Measurements from ENCODE around the gene TSPAN17. TPM values are rescaled to one million over a fixed set of nuclear protein-coding genes. Genes with fewer than 3 reads are reported as not detected.

Gene TSPAN17
- polyA plus RNA-seq, 2 of the 4 experiments (the other 2 are of a cell fraction), result 35.6 to 47.4 TPM

DNA sequence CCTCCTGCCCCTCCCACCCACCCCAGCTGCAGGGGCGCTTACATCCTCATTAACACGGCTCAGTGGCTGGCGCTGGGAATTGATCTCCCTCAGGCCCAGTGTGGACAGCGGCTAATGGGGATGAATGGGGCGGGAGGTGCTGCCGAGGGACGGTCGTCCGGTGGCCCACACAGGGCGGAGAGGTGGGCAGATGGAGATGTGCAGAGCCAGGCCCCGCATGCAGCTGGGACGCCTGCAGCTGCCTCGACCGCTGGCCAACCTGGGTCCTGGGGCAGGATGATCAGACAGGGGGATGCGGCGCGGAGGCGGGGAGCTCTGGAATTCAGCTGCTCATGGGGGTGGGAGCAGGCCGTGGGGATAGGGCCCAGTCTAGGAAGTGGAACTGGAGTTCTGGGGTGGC lies 17.6 kb downstream of the TSPAN17 start:
- ChIA-PET POLR2A (no interaction called here), CTCF (interaction anchor here (0.6 to 2.0 kb wide), 6 partner anchors 12 to 448 kb away, joined by 3 to 6 read pairs (median 4); no protein-coding TSS in a partner anchor)
- no peak for FAIRE-seq
- ATAC-seq, result no peak
- no peak for TF ChIP-seq RCOR1 (IDR thresholded peaks at IDR 0.05; ENCODE audit: low read depth, low read length)
- TF ChIP-seq FOSB (CRISPR knock-in tag; IDR thresholded peaks at IDR 0.05), result no peak
- TF ChIP-seq, protein P1, sequence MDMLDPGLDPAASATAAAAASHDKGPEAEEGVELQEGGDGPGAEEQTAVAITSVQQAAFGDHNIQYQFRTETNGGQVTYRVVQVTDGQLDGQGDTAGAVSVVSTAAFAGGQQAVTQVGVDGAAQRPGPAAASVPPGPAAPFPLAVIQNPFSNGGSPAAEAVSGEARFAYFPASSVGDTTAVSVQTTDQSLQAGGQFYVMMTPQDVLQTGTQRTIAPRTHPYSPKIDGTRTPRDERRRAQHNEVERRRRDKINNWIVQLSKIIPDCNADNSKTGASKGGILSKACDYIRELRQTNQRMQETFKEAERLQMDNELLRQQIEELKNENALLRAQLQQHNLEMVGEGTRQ (IDR thresholded peaks at IDR 0.05), result no peak
- TF ChIP-seq EHF (CRISPR knock-in tag; IDR thresholded peaks at IDR 0.05), result no peak
- TF ChIP-seq, protein P2, sequence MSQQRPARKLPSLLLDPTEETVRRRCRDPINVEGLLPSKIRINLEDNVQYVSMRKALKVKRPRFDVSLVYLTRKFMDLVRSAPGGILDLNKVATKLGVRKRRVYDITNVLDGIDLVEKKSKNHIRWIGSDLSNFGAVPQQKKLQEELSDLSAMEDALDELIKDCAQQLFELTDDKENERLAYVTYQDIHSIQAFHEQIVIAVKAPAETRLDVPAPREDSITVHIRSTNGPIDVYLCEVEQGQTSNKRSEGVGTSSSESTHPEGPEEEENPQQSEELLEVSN (IDR thresholded peaks at IDR 0.05; ENCODE audit: borderline replicate concordance, low read depth), result no peak
- no peak for TF ChIP-seq RAD21 (conservative IDR thresholded peaks at IDR 0.05 in 1 of 2, IDR thresholded peaks at IDR 0.05 in 1 of 2)
- TF ChIP-seq JUN (IDR thresholded peaks at IDR 0.05), result no peak
- TF ChIP-seq FOSL2 (IDR thresholded peaks at IDR 0.05), result no peak
- TF ChIP-seq FOSL2 (CRISPR knock-in tag; IDR thresholded peaks at IDR 0.05), result no peak
- no peak for TF ChIP-seq KDM1A (IDR thresholded peaks at IDR 0.05; ENCODE audit: low read depth)
- no peak for TF ChIP-seq RFX5 (IDR thresholded peaks at IDR 0.05)
- TF ChIP-seq, protein P3, sequence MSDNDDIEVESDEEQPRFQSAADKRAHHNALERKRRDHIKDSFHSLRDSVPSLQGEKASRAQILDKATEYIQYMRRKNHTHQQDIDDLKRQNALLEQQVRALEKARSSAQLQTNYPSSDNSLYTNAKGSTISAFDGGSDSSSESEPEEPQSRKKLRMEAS (IDR thresholded peaks at IDR 0.05), result no peak
- TF ChIP-seq KDM5A (IDR thresholded peaks at IDR 0.05), result no peak
- TF ChIP-seq, protein P4, sequence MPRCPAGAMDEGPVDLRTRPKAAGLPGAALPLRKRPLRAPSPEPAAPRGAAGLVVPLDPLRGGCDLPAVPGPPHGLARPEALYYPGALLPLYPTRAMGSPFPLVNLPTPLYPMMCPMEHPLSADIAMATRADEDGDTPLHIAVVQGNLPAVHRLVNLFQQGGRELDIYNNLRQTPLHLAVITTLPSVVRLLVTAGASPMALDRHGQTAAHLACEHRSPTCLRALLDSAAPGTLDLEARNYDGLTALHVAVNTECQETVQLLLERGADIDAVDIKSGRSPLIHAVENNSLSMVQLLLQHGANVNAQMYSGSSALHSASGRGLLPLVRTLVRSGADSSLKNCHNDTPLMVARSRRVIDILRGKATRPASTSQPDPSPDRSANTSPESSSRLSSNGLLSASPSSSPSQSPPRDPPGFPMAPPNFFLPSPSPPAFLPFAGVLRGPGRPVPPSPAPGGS (IDR thresholded peaks at IDR 0.05), result no peak
- no peak for TF ChIP-seq HOXA7 (CRISPR knock-in tag; IDR thresholded peaks at IDR 0.05)
- no peak for TF ChIP-seq PHF8 (IDR thresholded peaks at IDR 0.05; ENCODE audit: borderline replicate concordance, low read depth)
- no peak for TF ChIP-seq CBX8 (IDR thresholded peaks at IDR 0.05)
- TF ChIP-seq ZNF302 (CRISPR knock-in tag; IDR thresholded peaks at IDR 0.05), result no peak
- TF ChIP-seq HOXB13 (CRISPR knock-in tag; IDR thresholded peaks at IDR 0.05; ENCODE audit: low read depth), result no peak
- TF ChIP-seq POLR2AphosphoS2 (conservative IDR thresholded peaks at IDR 0.05; ENCODE audit: low read length), result no peak
- no peak for TF ChIP-seq SREBF2 (IDR thresholded peaks at IDR 0.05)
- WGBS (ENCODE audit: missing lambda C conversion rate), result 79% methylated on average over 17 of the region's 19 CpGs
- Histone ChIP-seq H3K4me3 (no peak overlapping the region), H3K9me3 (no peaks in the 10 kb centered on the region), H3K4me1 (no peaks in the 10 kb centered on the region), H3K4me2 (no peak overlapping the region), H3K27ac (no peak overlapping the region)
- no peak for DNase-seq (ENCODE audit: low read depth in 1 of 2, low spot score in 1 of 2)

DNA sequence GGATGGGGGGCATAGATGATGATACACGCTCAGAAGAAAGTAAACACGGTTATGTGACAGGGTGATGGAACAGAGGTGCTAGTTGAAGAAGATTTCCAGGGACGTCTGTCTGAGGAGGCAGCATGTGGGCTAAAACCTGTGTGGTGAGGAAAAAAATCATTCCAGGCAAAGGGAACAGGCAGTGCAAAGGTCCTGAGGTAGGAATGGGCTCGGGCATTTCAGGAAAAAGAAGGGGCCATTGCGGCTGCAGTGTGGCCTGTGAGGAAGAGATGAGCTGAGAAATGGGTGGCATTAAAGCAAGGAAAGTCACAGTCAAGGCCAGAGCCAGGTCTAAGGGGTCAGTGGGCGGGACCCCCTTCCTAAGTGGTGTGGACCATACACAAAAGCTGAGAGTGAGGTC lies 18.2 kb downstream of the TSPAN17 start:
- Histone ChIP-seq H3K4me3 (no peak overlapping the region), H3K4me2 (no peak overlapping the region), H3K9me3 (no peaks in the 10 kb centered on the region), H3K27ac (no peak overlapping the region), H3K4me1 (no peaks in the 10 kb centered on the region)
- TF ChIP-seq ZSCAN20 (CRISPR knock-in tag; IDR thresholded peaks at IDR 0.05), result no peak
- TF ChIP-seq, protein P2 (IDR thresholded peaks at IDR 0.05; ENCODE audit: borderline replicate concordance, low read depth), result no peak
- no peak for TF ChIP-seq HOXB5 (CRISPR knock-in tag; IDR thresholded peaks at IDR 0.05)
- TF ChIP-seq EHMT2 (IDR thresholded peaks at IDR 0.05; ENCODE audit: low read depth), result no peak
- TF ChIP-seq CBX8 (IDR thresholded peaks at IDR 0.05), result no peak
- TF ChIP-seq FOSB (CRISPR knock-in tag; IDR thresholded peaks at IDR 0.05), result no peak
- no peak for TF ChIP-seq NR3C1 (IDR thresholded peaks at IDR 0.05)
- TF ChIP-seq, protein P4 (IDR thresholded peaks at IDR 0.05), result no peak
- TF ChIP-seq POLR2AphosphoS2 (conservative IDR thresholded peaks at IDR 0.05; ENCODE audit: low read length), result no peak
- TF ChIP-seq, protein P5, sequence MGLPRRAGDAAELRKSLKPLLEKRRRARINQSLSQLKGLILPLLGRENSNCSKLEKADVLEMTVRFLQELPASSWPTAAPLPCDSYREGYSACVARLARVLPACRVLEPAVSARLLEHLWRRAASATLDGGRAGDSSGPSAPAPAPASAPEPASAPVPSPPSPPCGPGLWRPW (IDR thresholded peaks at IDR 0.05), result no peak
- TF ChIP-seq CHD4 (IDR thresholded peaks at IDR 0.05; ENCODE audit: borderline replicate concordance), result no peak
- no peak for TF ChIP-seq FOXS1 (CRISPR knock-in tag; IDR thresholded peaks at IDR 0.05)
- TF ChIP-seq SREBF2 (IDR thresholded peaks at IDR 0.05), result no peak
- ChIA-PET CTCF (interaction anchor here (0.6 to 2.0 kb wide), 7 partner anchors 8 to 449 kb away, joined by 3 to 6 read pairs (median 5); no protein-coding TSS in a partner anchor), POLR2A (no interaction called here)
- FAIRE-seq (no peak), ATAC-seq (no peak), DNase-seq (ENCODE audit: low read depth in 1 of 2, low spot score in 1 of 2) (no peak)
- 61% methylated on average over 6 of the region's 6 CpGs for WGBS (ENCODE audit: missing lambda C conversion rate)
